ENCODE results near the gene ANAPC7. TPM values are rescaled to one million over a fixed set of nuclear protein-coding genes. Genes with fewer than 3 reads are reported as not detected.

ANAPC7 gene
- total and polyA plus RNA-seq, 9 of the 15 experiments (the other 6 are each of a cell fraction or from before 2014, with no cell fraction given), result 46.7 to 158 (median 109) TPM

- TF ChIP-seq ATF4 (CRISPR knock-in tag; IDR thresholded peaks at IDR 0.05) (no peak), TSC22D4 (tag; IDR thresholded peaks at IDR 0.05) (no peak), NELFE (IDR thresholded peaks at IDR 0.05; ENCODE audit: insufficient read depth, insufficient read length) (no peak), SRSF1 (IDR thresholded peaks at IDR 0.05; ENCODE audit: low read depth, low read length) (no peak), ETS2 (tag; IDR thresholded peaks at IDR 0.05; ENCODE audit: borderline replicate concordance, poor library complexity, severe bottlenecking) (no peak), ZBTB33 (CRISPR knock-in tag; IDR thresholded peaks at IDR 0.05) (peak; percentile 42), FOXM1 (IDR thresholded peaks at IDR 0.05; ENCODE audit: low read depth) (peak; percentile 93), FOXM1 (CRISPR knock-in tag; IDR thresholded peaks at IDR 0.05; ENCODE audit: low read depth) (no peak), SRF (CRISPR knock-in tag; IDR thresholded peaks at IDR 0.05) (no peak), NONO (IDR thresholded peaks at IDR 0.05; ENCODE audit: low read depth in 2 of 2, low read length in 1 of 2) (no peak), ZBTB9 (CRISPR knock-in tag; IDR thresholded peaks at IDR 0.05) (0 out of 2 replicates have a peak, but pooled peaks have one; percentile 20), THAP12 (CRISPR knock-in tag; IDR thresholded peaks at IDR 0.05) (no peak), COPS2 (conservative IDR thresholded peaks at IDR 0.05) (no peak), SOX6 (IDR thresholded peaks at IDR 0.05) (peak; percentile 84), RFX5 (IDR thresholded peaks at IDR 0.05; ENCODE audit: low read depth, low read length) (no peak), LCOR (CRISPR knock-in tag; IDR thresholded peaks at IDR 0.05) (no peak), NR2C1 (IDR thresholded peaks at IDR 0.05) (no peak), NR2C1 (tag; IDR thresholded peaks at IDR 0.05) (peak; percentile 44; the same call in 1 of the 2 replicates), ZC3H8 (IDR thresholded peaks at IDR 0.05) (no peak), RBBP5 (IDR thresholded peaks at IDR 0.05; ENCODE audit: borderline replicate concordance, insufficient read depth, low read length, poor library complexity, severe bottlenecking) (no peak), SNRNP70 (optimal IDR thresholded peaks at IDR 0.05; ENCODE audit: low read depth, low read length) (no peak), SREBF2 (CRISPR knock-in tag; IDR thresholded peaks at IDR 0.05) (no peak), MCM2 (IDR thresholded peaks at IDR 0.05; ENCODE audit: low read depth) (no peak)
Measured at GRCh38 chr12:110354172-110354780, 49.2 kb downstream of the ANAPC7 start (continued).
